HG02759 (cell line): ENCODE data around the gene CLDN14.
A peak's percentile ranks its signal among the peaks of the same experiment; 100 is the strongest.

Source experiments
- ATAC-seq: cut with Tn5 transposase; IDR thresholded peaks from one replicate; pipeline ENCODE4 v1.9.1; 2021; ENCODE audit warnings: mild to moderate bottlenecking, moderate library complexity; ENCODE audit not compliant: unreplicated experiment

CLDN14 gene, protein sequence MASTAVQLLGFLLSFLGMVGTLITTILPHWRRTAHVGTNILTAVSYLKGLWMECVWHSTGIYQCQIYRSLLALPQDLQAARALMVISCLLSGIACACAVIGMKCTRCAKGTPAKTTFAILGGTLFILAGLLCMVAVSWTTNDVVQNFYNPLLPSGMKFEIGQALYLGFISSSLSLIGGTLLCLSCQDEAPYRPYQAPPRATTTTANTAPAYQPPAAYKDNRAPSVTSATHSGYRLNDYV

DNA sequence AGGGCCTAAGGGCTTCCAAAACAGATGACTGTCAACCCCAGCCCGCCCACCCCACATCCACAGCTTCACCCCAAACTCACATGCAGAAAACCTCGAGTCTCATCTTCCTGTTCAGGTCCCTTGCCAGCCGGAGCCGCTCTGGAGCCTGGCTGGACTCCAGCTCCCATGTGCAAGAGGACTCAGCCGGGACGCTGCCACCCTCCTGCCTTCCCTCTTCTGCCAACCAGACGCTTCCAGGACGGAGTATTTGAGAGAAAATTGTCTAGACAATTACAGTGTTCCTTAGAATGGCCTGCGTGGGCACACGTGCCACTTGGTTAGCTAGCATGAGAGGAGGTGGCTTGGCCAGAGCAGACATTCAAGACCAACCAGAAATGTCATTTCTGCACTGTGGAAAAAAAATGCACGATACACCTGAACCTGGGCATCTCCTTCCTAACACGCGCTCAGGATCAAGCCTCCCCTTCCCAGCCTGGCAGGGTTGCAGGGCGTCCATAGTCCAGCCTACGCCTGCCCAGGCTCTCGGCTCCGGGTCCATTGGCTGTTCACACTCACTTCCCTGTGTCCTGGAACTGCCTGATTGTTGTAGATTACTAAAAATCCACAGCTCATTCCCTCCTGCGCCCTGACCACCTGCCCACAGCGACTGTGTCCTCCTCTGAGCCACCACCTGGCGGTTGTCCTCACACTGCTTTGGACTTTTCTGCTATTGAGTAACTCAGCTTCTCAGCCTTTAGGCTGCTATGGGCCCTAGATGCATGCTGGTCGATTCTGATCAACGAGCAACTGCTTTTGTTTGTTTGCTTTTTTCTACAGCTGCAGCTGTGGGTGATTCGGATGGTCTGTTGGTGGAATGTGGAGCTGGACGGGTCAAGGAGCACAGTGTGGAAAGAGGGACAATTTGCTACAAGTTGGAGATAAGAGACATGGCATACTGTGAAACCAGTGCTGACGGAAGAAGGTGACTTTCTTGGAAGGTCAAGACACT, at the start of gene CLDN14:
Gene CLDN14, minus strand, starts transcription at position 708 of the 988 bp plus-strand sequence. CDS start 18,427 bp downstream, outside the sequence.
- no peak for ATAC-seq

DNA sequence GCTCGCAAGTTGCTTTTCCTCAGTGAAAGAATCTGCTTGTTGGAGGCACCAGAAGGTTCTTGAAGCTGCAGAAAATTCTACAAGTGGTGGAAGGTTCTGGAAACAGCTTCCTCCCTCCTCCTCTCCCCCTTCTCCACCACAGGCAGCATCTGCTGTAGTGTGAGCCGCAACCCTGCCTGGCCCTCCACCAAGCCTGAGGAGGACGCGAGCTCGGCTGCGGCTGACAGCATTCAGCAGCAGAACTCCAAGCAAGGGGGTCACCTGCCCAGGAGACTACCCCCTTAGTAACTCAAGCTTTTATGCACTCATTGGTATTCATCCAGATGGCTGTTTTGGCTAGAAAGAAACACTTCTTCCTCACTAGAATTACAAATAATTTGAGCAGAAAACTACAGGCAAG, 48.8 kb upstream of the CLDN14 start:
- ATAC-seq, result no peak

DNA sequence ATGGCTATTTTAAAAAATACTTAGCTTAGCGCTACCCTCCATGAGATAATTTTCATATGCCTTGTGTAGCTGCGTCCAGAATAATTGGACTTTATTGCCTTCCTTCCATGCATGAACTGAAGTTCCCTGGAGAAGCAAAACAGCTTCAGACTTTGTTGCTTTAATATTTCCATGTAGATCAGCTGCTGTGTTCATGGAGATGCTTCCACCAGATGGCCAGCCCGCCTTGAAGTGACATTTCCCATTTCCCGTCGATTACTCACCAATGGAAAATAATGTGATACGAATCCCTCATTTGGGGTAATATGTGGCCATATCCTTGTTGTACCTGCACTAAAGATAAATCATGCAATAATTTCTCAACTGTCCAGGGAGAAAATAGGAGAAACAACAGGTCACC, 47.4 kb upstream of the CLDN14 start:
- no peak for ATAC-seq

- ATAC-seq, result no peak
Observed at GRCh38 chr21:36526104-36526503, 46.2 kb upstream of the CLDN14 start.

DNA sequence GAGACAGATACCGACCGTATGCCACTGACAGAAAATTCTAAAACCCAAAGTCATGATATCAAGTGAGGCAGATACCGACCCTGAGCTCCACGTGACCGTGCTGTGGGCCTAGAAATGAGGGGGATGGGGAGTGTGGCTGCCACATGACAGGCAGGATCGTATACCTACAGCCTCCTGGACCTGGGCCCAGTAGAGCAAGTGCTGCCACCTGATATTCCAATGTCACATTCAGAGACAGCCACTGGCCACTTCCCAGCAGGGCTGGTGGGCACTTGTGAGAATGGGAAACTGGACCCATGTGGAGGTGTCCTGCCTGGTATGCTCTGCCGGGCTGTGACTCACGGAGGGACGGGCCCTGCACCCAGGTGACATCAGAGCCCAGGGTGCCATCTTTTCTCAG, 44.6 kb upstream of the CLDN14 start:
- ATAC-seq, result no peak

- ATAC-seq, result no peak
Observed at GRCh38 chr21:36522219-36522808, 42.4 kb upstream of the CLDN14 start.

GRCh38 chr21:36518883-36519492, 39.1 kb upstream of the CLDN14 start:
- ATAC-seq, result no peak

DNA sequence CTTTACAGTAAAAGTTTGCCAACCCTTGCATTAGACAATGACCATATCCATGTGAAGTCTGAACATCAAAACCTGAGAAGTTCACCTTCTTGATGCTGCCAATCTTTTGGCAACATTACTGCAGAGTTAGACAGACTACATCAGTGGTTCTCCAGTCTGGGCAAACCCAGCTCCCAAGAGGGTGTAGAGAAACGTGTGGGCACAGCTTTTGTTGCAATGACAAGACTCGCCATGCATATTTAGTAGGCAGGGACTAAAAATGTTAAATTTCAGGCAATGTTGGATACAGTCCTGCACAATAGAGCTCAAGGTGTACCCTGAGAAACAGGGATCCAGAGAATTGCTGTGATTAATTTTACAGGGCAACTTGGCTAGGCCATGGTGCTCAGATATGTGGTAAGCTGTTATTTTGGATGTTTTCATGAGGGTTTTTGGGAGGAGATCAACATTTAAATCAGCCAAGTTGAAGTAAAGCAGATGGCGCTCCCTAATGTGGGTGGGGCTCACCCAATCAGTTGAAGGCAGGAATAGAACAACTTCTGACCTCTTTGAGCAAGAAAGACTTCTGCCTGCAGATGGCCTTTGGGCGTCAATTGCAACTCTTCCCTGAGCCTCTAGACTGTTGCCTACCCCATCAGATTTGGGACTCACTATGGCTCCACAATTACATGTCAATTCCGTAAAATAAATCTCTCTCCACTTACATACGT, 37.6 kb upstream of the CLDN14 start:
- ATAC-seq, result no peak

- no peak for ATAC-seq
Observed at GRCh38 chr21:36516281-36516680, 36.4 kb upstream of the CLDN14 start.

DNA sequence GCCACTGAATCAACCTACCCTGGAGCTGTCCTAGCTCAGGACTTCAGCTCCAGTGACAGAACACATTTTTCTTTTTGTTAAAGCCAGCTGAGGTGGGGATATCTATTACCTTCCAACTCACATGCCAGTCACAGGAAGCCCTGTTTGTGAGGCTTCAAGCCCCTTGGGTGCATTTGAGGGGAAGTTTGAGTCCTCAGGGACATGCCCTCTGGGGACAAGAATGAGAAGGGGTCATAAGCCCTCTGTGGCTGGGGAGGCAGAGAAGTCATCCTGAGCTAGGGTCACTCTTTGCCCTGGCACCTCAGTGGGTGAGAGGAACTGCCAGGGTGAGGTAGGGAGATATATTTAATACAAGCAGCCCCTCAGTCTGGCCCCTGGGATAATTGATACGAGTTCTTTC, 33.5 kb upstream of the CLDN14 start:
- peak; percentile 50 for ATAC-seq

GRCh38 chr21:36512971-36513370, 33.0 kb upstream of the CLDN14 start:
- no peak for ATAC-seq

DNA sequence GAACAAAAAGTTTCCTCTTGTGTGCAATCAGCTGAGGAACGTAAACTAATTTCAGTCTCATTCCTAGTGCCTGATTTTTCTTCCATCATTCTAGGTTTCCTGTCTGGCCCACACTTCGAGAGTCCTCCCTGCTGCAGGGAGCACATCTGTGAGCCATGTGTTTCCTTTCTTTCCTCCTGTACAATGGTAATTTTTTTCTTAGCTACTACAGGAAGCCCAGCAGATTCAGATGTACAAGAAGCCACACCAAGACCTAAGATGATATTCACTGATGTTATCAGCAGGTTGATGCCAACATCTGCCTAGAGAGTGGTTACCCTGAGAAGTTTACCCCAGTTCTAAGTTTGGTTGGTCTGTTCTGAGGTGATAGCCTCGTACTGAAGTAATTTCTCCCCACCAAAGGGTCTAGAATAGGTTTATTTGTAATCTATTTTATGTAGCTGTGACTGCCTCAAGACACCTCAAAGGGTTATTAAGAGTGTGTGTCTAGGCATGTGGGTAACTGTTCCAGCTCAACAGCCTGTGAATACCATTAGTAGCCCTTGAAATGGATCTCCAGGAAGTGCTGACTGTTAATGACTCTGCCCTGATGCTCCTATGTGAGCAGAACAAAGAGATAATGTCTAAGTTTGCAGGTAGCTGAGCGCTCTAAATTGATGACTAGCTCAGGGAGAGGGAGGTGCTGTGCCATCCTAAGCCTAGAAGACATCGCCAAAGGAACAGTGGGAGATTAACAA, 31.7 kb upstream of the CLDN14 start:
- ATAC-seq, result no peak

- ATAC-seq, result no peak
Observed at GRCh38 chr21:36510911-36511310, 31.0 kb upstream of the CLDN14 start.

DNA sequence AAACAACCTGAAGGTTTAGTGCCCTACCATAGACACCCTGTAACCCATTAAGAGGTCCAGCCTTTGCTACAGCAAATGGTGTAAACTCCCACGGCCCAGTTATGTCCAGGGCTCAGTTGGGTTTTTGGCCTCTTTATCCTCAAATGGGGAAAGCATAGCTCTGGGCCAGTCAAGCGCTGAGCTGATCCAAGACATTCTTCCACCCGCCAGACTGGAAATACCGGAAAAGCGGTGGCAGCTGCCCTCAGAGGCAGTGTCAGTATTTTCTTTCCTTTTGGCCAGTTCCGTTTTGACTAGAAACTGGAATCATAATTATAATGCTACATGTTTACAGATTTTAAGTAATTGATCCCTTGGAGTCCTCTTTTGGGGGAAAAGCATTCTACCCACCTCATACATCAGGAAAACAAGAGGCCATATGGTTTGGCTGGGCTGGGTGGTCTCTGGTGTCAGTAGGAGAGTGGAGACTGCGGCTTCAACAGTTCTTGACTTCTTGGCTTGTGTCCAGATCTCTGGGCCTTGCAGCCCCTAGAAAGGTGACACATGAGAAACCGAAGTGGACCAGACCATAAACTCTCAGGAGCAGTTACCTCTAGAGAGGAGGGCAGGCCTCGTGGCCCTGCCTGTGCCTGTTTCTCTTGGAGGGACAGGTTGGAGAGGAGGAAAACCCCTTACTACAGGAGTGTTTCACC, 30.2 kb upstream of the CLDN14 start:
- no peak for ATAC-seq

DNA sequence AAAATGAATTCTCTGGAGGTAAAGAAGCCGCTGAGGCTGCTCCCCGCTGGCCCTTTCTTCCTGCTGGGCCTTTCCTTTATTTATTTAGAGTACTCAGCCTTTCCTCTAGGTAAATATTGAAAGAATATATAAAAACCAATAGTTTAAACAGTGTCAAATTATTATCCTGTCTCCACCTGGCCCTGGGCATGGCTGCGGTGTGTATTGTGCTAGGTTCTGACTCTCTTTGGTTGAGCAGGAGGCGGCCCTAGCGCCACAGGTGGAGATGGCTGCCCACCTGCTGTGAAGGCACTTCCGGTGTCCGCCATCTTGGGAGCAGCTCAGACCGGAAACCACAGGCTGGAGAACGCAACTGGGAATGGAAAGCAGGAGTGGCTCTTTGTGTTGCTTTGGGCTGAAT, 29.0 kb upstream of the CLDN14 start:
- no peak for ATAC-seq

DNA sequence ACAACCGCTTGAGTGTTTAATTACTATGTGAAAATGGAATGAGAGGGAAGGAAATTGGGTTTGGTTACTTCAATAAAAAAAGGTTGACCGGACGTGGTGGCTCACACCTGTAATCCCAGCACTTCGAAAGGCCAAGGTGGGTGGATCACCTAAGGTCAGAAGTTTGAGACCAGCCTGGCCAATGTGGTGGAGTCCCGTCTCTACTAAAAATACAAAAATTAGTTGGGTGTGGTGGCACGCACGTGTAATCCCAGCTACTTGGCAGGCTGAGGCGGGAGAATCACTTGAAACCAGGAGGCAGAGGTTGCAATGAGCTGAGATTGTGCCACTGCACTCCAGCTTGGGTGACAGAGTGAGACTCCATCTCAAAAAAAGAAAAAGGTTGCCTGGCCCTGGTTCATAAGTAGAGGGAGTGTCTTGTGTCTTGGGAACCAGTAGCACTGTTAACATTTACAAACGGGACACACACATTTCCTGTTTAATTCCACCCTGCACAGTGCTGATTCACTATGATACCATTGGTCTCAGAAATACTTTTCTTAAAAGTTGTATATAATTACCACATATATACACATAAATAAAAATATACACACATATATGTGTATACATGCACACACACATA, 27.6 kb upstream of the CLDN14 start:
- no peak for ATAC-seq

- no peak for ATAC-seq
Observed at GRCh38 chr21:36506482-36506881, 26.6 kb upstream of the CLDN14 start.

DNA sequence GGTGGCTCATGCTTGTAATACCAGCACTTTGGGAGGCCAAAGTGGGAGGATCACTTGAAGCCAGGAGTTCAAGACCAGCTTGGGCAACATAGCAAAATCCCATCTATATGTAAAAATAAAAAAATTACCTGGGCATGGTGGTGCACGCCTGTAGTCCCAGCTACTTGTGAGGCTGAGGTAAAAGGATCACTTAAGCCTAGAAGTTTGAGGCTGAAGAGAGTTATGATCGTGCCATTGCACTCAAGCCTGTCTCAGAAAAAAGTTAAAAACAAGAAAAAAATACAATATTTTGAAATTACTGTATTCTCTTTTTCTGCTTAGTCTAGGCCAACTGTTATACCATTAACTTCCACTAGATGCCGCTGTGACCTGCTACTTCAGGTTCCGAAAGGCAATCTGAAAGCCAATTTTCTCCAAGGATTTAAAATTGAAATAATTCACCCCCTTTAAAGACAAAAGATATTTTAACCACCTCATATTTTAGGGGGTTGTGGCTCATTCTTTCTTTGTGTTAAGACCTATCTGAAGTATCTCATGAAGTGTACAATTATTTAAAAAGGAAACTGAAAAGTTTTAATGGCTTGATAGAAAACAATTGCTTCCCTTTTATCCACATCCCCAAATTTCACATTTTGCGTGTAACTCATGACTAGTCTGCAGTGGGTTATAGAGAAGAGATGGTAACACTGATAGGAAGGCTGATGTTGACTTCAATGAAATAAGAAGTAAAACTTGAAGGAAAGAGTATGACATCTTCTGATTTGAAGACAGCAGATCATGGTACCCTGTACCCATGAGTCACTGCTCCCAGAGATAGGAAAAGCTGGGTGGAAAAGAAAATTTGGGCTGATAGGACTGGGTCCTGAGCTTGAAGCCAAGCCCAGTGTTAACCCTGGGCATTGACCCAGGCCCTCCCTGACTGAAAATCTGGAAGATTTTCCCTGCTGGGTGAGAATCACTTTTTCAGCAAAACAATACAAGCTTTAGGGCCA, 24.4 kb upstream of the CLDN14 start:
- no peak for ATAC-seq
